Stimulated activated CD8-positive, alpha-beta memory T cell treated with anti-CD3 and anti-CD28 coated beads, Interleukin-15, amount 100 ng/mL, for 1 hour (primary cell): ENCODE data around the gene SUN5.
"Not testable (repeated sequence)": the region's sequence is repeated elsewhere in the genome, so short reads cannot be mapped to it uniquely, and the experiment has no call there.

Experiments
- DNase-seq: peaks from one replicate; pipeline ENCODE4 v3.0.0-alpha.2; 2020; ENCODE audit warnings: low read depth

SUN5 gene

DNA sequence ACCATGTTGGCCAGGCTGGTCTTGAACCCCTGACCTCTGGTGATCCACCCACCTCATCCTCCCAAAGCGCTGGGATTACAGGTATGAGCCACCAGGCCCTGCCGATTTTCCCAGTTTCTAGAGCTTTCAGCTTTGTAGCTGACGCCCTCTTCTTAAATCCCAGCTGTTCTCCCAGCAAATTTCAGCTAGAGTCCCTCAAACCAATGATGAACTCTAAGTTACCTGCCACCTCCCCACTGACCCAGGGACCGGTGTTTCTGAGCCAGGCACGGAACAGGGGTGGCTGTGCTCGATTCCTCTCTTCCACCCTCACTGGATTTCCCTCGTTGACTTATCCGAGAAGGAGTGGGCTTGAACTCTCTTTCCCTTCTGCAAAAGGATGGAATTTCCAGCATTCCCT, 39.1 kb downstream of the SUN5 start:
- DNase-seq = no peak

- DNase-seq = no peak
These were observed 39.7 kb downstream of the SUN5 start for GRCh38 chr20:32964575-32964974.

DNA sequence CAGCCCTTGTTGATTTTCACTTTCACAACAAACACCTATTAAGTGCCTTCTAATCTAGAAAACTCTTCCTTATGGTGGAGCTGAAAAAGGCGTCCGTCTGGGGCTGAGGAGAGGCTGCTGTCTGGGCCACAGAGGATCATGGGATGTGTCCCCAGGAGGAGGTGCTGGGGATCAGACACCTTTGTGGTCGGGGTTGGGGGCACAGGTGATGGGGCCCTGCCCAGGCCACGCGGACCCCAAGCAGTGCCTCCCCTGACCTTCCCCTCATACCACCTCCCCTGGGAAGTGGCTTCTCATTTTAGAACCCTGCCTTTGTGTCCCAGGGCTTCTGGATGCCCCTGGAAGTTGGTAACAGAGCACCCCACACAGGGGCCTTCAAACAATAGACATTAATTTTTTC, 41.1 kb downstream of the SUN5 start:
- no peak for DNase-seq

DNA sequence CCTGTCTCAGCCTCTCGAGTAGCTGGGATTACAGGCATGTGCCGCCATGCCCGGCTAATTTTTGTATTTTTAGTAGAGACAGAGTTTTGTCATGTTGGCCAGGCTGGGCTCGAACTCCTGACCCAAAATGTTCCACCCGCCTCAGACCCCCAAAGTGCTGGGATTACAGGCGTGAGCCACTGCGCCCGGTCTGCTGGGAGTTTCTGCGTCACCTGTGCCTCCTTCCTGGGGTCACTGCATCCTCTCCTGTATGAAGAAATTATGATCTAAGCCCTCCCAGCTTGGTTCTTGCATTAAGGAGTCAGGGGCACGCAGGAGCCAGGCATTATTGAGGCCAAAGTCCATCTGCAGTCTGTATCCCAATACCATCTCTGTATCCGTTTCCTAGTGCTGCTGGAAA, 41.6 kb downstream of the SUN5 start:
- not testable (repeated sequence) for DNase-seq

DNA sequence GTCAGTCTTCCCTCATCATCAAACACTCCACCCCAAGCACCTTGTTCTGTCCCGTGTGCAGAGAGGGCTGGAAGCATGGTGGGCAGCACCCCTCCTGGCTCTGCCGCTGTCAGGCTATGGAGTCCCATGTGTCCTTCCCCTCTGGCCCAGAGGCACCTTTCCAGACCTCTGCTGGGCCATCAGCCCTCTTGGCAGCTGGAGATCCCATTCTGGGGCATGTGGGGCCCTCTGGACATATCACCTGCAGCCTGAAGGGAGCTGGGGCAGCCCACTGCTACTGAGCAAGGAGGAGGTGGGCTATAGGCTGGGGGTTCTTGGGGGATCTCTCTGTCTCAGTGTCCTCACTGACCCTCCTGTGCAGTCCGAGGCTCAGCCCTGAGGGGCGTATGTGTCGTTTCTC, 42.2 kb downstream of the SUN5 start:
- no peak for DNase-seq

DNA sequence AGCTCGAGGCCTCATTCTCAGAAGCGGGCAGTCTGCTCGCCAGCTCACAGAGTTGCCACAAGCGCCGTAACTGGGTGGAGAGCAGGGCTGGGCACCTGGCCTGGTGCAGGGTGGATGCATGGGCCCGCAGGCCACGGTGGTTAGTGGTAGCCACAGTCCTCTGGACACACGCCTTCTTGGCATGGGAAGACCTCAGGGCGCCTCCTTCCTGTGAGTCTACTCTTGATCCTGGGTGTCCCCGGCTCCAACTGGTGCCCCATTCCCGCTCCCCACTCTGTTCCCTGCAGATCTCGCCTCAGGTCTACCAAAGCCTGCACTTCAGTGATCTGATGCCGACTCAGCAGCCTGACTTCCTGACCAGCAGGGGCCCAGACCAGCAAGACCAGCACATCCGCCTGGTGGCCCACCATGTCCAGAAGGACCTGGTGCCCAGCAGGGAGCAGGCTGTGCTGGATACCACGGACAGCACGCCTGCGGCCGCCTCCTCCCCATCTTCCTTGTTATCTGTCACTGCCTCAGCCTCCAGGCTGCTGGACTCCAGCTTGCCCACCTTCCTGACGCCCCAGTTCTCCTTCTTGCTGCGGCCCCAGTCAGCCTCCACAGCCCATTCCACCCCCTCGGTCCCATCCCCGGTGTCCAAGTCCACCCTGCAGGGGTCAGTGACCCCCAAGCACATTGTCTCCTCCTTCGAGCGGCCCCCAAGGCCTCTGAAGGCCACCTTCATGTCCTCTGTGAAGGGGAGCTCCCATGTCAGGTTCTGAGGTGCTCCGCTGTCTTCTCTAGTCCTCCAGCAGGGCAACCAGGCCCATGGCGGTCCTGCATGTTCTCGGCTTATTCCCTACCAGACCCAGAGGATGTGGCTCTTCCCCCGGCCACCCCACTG, 43.1 kb downstream of the SUN5 start:
- DNase-seq = no peak

- DNase-seq = no peak
These were observed 44.1 kb downstream of the SUN5 start for GRCh38 chr20:32960222-32960518.

- no peak for DNase-seq
These were observed 44.6 kb downstream of the SUN5 start for GRCh38 chr20:32959351-32960221.

GRCh38 chr20:32958574-32958973, 45.7 kb downstream of the SUN5 start:
- DNase-seq = no peak

DNA sequence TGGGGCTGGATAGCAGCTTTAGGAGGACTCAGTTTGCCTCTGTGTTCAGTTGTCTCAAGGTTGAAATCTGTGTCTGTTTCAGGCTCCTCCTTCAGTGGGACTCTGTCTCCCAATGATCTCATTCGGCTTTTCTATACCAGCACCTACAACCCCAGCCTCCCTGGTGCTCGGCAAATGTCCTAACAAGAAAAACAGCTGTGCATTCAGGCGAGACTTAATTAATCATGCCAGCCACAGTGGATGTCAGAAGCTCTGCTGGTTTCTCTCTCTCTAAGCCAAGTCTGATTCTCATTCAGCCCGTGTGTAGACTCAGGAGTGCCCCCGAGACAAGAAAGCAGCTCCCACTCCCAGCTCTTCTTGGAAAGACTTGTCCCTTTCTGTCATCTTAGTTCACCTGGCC, 46.8 kb downstream of the SUN5 start:
- DNase-seq = no peak

DNA sequence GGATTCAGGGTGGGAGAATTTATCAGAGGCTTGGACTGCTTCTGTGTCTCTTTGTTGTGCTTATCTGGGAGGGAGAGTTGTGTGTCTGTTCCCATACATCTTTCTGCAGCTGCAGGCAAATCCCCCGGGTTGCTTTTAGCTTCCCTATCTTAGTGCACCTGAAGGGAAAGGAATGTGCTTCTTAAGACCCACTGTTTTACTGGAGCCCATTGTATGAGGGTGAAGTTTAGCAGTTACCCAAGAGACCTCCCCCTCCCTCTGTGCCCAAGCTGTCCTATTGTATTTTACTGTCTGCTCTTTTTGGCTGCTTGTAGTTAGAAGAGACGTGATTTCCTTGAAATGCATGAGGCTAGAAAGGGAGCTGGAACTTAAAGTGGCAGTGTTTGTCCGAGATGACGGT, 53.7 kb downstream of the SUN5 start:
- not testable (repeated sequence) for DNase-seq

DNA sequence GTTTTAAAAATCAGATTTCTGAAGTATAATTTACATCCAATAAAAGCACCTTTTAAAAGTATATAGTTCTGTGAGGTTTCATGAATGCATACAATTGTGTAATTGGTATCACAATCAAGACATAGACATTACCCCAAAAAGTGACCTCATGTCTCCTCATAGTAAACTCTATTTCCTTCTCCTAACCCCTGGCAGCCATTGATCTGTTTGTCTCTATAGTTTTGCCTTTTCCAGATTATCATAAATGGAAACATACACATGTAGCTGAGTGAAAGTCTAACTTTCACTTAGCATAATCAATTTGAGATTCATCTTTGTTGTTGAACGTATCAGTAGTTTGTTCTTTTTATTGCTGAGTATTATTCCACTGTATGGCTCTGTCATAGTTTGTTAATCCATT, 57.6 kb downstream of the SUN5 start:
- DNase-seq = no peak

- no peak for DNase-seq
These were observed 58.5 kb downstream of the SUN5 start for GRCh38 chr20:32945710-32946221.

DNA sequence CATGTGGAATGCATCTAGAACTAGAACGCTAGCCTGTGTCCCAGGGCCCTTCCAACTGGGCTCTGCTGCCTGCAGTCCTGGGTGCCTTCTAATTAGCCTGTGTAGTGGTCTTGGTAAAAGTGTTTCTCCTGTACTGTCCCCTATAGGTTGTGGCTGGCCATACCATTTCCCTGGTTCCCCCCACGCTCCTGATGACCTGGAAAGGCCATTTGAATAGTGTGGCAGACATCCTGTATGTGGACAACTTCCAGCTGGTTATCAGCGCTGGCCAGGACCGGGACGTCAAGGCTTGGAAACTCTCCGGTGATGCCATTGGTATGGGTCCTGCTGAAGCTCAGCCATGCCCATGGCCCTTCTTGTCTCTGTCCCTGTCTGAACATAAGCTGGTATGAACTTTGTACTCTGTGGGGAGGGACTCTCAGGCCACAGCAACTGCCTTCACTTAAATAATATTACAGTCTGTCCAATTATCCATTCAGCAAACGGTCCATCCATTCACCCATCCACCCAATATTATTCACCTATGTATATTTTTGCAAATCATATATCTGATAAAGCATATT, 60.7 kb downstream of the SUN5 start:
- DNase-seq = no peak

GRCh38 chr20:32941155-32941885, 62.9 kb downstream of the SUN5 start:
- DNase-seq = no peak

- DNase-seq = no peak
These were observed 69.7 kb downstream of the SUN5 start for GRCh38 chr20:32934580-32934979.
